SHP77 (cell line): ENCODE data around the gene SDK2.
"Not testable (repeated sequence)": the region's sequence is repeated elsewhere in the genome, so short reads cannot be mapped to it uniquely, and the experiment has no call there.

Experiments
- DNase-seq, 2 experiments: peaks; one replicate each; lab custom pipeline; 2025; lab: John Stamatoyannopoulos, UW

The SDK2 gene

GRCh38 chr17:73480740-73481139, 163.5 kb downstream of the SDK2 start:
- DNase-seq, result no peak

GRCh38 chr17:73478768-73479424, 165.3 kb downstream of the SDK2 start:
- no peak for DNase-seq

- DNase-seq, result no peak
These were observed 165.9 kb downstream of the SDK2 start for GRCh38 chr17:73478334-73478733.

- no peak for DNase-seq
These were observed 167.3 kb downstream of the SDK2 start for GRCh38 chr17:73476890-73477350.

- DNase-seq, result peak; percentile 20 to 75
These were observed 169.8 kb downstream of the SDK2 start for GRCh38 chr17:73474370-73474988.

- not testable (repeated sequence) for DNase-seq
These were observed 171.5 kb downstream of the SDK2 start for GRCh38 chr17:73472715-73473114.

- no peak for DNase-seq
These were observed 172.3 kb downstream of the SDK2 start for GRCh38 chr17:73471924-73472323.

GRCh38 chr17:73470316-73470826, 173.9 kb downstream of the SDK2 start:
- no peak for DNase-seq

- DNase-seq, result no peak
These were observed 174.9 kb downstream of the SDK2 start for GRCh38 chr17:73469311-73469710.

GRCh38 chr17:73468221-73468620, 176.0 kb downstream of the SDK2 start:
- DNase-seq, result no peak

GRCh38 chr17:73467651-73468050, 176.6 kb downstream of the SDK2 start:
- DNase-seq, result no peak

- DNase-seq, result no peak
These were observed 177.4 kb downstream of the SDK2 start for GRCh38 chr17:73466704-73467433.

- DNase-seq, result peak in 1 of 2 experiments; percentile 67
These were observed 178.4 kb downstream of the SDK2 start for GRCh38 chr17:73465953-73466230.

GRCh38 chr17:73465130-73465952, 178.9 kb downstream of the SDK2 start:
- DNase-seq, result peak in 1 of 2 experiments; percentile 73

- no peak for DNase-seq
These were observed 179.8 kb downstream of the SDK2 start for GRCh38 chr17:73464447-73464846.

GRCh38 chr17:73463821-73464220, 180.4 kb downstream of the SDK2 start:
- DNase-seq, result no peak

- peak in 1 of 2 experiments; percentile 15 for DNase-seq
These were observed 181.4 kb downstream of the SDK2 start for GRCh38 chr17:73462823-73463222.

- DNase-seq, result no peak
These were observed 184.3 kb downstream of the SDK2 start for GRCh38 chr17:73459980-73460379.

GRCh38 chr17:73455767-73456166, 188.5 kb downstream of the SDK2 start:
- DNase-seq, result no peak

GRCh38 chr17:73455050-73455687, 189.1 kb downstream of the SDK2 start:
- DNase-seq, result no peak

- DNase-seq, result not testable (repeated sequence)
These were observed 190.8 kb downstream of the SDK2 start for GRCh38 chr17:73453494-73453893.

- no peak for DNase-seq
These were observed 191.2 kb downstream of the SDK2 start for GRCh38 chr17:73453090-73453489.
